ENCODE data around the gene HSD17B14.

Gene HSD17B14

DNA sequence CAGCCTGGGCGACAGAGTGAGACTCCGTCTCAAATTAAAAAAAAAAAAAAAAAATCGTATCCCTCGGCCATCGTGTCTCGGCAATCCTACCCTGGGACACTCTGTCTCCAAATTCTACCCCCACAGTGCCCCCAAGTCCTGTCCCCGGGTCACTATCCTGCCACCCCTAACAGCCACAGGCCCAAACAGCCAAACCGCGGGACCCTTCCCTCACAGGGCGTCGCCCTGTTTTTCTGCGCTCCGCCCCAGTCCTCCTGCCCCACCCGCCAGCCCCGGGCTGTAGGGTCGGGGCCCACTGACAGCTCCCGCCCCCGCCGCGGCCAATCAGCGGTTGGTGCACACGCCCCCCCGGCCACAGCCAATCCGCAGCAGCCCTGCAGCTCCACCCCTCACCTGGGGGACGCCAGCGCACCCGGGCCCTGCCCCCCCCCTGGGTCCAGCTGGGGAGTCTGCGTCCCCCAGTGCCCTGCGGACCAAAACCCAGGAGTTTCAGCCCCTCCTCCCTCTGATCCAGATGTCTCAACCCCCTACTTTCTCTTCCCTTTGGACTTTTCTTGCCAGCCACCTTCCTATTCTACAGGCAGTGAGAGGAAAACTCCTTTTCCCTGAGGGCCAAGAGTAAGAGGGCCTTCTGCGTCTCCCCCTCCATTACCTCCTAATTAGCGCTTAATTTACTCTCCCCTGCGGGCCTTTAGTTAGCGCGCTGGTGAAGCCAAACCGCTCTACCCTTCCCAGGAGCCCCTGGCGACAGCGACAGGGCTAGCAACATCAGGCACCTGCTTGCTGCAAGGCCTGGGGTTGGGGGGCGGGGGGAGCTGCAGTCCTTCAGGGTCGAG lies 24.0 kb downstream of the HSD17B14 start:
- Histone ChIP-seq H3K4me3 (replicated peaks; ENCODE audit: low read depth, low read length) (peak overlapping the region; percentile 82), H3K27me3 (replicated peaks; ENCODE audit: control insufficient read depth, insufficient read depth, low read length) (no peaks in the 10 kb centered on the region), H3K36me3 (ENCODE audit: control insufficient read depth, insufficient read depth, low read length) (peaks cover 3% of the 10 kb centered on the region; the same call in 1 of the 2 replicates)
- DNase-seq (ENCODE audit: extremely low read depth, insufficient read length): peak; percentile 89
- TF ChIP-seq, protein P1, sequence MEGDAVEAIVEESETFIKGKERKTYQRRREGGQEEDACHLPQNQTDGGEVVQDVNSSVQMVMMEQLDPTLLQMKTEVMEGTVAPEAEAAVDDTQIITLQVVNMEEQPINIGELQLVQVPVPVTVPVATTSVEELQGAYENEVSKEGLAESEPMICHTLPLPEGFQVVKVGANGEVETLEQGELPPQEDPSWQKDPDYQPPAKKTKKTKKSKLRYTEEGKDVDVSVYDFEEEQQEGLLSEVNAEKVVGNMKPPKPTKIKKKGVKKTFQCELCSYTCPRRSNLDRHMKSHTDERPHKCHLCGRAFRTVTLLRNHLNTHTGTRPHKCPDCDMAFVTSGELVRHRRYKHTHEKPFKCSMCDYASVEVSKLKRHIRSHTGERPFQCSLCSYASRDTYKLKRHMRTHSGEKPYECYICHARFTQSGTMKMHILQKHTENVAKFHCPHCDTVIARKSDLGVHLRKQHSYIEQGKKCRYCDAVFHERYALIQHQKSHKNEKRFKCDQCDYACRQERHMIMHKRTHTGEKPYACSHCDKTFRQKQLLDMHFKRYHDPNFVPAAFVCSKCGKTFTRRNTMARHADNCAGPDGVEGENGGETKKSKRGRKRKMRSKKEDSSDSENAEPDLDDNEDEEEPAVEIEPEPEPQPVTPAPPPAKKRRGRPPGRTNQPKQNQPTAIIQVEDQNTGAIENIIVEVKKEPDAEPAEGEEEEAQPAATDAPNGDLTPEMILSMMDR (IDR thresholded peaks at IDR 0.05; ENCODE audit: insufficient read depth, low read length, poor library complexity, severe bottlenecking): no peak

DNA sequence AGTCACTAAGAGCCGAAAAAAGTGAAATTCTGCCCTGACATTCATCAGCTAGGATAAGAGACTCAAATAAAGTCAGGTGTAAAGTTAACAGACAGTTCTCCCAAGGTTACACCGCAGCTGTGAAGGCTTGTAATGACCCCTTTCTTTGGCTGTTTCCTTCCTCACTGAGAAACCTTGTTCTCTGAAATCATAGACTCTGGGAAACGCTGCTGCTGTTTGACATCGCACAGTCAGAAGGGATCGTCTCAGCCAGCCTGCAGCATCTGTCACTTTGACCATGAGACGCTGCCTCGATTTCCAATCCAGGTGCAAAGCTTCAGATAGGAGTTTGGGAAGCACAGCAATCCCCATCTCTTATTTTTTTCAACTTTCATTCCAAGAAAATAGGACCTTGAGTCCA lies 26.1 kb downstream of the HSD17B14 start:
- H3K36me3 ChIP-seq (ENCODE audit: control insufficient read depth, insufficient read depth, low read length): peaks cover 6% of the 10 kb centered on the region
- no peak for DNase-seq (ENCODE audit: extremely low read depth, insufficient read length)

DNA sequence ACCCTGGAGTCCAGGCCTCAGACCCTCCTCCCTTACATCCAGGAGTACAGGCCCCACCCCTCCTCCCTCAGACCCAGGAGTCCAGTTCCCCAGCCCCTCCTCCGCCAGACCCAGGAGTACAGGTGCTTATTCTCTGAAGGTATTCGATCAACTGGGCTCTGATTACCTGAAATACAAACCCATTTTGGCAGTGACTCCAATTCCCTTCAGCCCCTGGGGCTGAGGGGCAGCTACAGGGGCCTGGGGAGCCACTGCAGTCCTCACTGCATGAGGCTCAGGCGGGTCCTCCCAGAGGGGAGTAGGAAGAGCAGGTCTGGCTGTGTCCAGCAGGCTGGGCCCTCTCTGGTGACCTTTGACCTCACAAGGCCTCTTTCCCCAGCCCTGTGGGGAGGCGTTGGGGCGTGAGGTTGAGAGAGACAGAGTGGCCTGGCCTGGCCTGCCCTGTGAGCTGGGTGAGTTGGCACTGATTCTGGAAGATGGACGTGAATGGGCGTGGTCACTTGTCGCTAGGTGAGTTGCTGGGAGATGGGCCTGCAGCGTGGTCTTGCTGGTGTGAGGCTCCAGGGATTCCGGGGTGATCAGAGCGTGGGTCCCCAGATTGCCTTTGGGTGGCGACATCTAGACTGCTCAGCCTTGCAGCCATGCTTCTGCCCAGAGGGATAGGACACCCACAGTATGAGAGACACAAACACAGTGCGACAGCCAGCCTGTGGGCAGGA lies 28.5 kb downstream of the HSD17B14 start:
- Histone ChIP-seq H3K4me3 (replicated peaks; ENCODE audit: low read depth, low read length) (no peak overlapping the region), H3K27me3 (replicated peaks; ENCODE audit: control insufficient read depth, insufficient read depth, low read length) (no peaks in the 10 kb centered on the region), H3K36me3 (ENCODE audit: control insufficient read depth, insufficient read depth, low read length) (peaks cover 6% of the 10 kb centered on the region)
- TF ChIP-seq, protein P1 (IDR thresholded peaks at IDR 0.05; ENCODE audit: insufficient read depth, low read length, poor library complexity, severe bottlenecking): peak; percentile 24
- DNase-seq (ENCODE audit: extremely low read depth, insufficient read length): no peak

More for the DNA sequence above, 26.1 kb downstream of the HSD17B14 start:
- Histone ChIP-seq H3K27me3 (replicated peaks; ENCODE audit: control insufficient read depth, insufficient read depth, low read length) (no peaks in the 10 kb centered on the region), H3K4me3 (replicated peaks; ENCODE audit: low read depth, low read length) (peak overlapping the region; percentile 82)
- TF ChIP-seq, protein P1 (IDR thresholded peaks at IDR 0.05; ENCODE audit: insufficient read depth, low read length, poor library complexity, severe bottlenecking): no peak

DNA sequence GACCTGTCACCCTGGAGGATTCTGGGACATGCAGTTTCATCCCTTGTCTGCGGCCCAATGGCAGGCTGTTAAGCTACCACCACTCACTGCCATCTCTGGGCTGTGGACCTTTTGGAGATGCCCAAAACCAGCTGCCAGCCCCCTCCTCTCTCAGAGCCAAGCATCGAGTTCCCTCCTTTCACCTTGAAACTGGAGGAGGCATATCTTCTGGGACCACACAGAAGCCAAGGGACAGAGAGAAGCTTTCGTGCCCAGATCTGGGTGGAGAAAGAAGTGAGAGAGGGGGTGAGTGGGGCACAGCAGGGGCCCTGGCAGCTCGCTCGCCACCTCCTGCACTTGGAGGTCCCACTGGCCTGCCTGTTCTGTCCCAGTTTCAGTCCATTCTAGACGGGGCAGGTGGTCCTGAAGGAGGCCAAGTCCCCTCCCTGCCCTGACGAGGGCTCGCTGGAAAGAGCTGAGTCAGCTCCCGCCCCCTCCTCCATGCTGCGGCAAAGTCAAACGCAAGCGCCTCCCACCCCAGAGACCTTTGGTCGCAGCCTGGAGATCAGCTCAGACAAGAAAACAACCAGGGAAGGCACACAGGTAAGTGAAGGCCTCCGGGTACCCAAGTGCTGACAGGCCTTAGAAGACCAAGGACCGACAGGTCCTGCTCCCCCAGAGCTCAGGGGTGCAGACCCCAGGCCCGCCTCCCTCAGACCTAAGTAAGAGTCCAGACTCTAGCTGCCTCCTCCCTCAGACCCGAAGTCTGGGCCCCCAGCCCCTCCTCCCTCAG lies 29.3 kb downstream of the HSD17B14 start:
- H3K36me3 ChIP-seq (ENCODE audit: control insufficient read depth, insufficient read depth, low read length): peaks cover 6% of the 10 kb centered on the region
- no peaks in the 10 kb centered on the region for H3K27me3 ChIP-seq (replicated peaks; ENCODE audit: control insufficient read depth, insufficient read depth, low read length)
- TF ChIP-seq, protein P1 (IDR thresholded peaks at IDR 0.05; ENCODE audit: insufficient read depth, low read length, poor library complexity, severe bottlenecking): no peak
- H3K4me3 ChIP-seq (replicated peaks; ENCODE audit: low read depth, low read length): no peak overlapping the region
- DNase-seq (ENCODE audit: extremely low read depth, insufficient read length): no peak

DNA sequence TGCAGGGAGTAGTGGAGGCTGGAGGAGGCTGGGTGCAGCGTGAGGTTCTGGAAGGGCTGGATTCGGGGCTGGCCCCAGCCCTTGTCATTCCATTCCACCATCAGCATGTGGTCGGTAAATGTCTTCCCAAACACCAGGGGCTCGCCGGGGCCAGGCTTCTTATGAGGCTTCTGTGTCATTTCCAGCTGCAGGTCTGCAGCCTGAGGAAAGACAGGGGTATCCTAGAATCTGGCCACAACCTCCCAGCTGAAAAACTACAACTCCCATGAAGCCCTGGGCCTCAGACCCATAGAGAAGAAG lies 29.8 kb downstream of the HSD17B14 start:
- Histone ChIP-seq H3K27me3 (replicated peaks; ENCODE audit: control insufficient read depth, insufficient read depth, low read length) (no peaks in the 10 kb centered on the region), H3K36me3 (ENCODE audit: control insufficient read depth, insufficient read depth, low read length) (peaks cover 6% of the 10 kb centered on the region), H3K4me3 (replicated peaks; ENCODE audit: low read depth, low read length) (no peak overlapping the region)
- TF ChIP-seq, protein P1 (IDR thresholded peaks at IDR 0.05; ENCODE audit: insufficient read depth, low read length, poor library complexity, severe bottlenecking): no peak
- no peak for DNase-seq (ENCODE audit: extremely low read depth, insufficient read length)
